ENCODE measurements around the gene IFITM10. TPM values are rescaled to one million over a fixed set of nuclear protein-coding genes. Genes with fewer than 3 reads are reported as not detected.

The IFITM10 gene
- total and polyA plus RNA-seq, 11 donors, result 0.12 to 3.6 (median 0.54) TPM

DNA sequence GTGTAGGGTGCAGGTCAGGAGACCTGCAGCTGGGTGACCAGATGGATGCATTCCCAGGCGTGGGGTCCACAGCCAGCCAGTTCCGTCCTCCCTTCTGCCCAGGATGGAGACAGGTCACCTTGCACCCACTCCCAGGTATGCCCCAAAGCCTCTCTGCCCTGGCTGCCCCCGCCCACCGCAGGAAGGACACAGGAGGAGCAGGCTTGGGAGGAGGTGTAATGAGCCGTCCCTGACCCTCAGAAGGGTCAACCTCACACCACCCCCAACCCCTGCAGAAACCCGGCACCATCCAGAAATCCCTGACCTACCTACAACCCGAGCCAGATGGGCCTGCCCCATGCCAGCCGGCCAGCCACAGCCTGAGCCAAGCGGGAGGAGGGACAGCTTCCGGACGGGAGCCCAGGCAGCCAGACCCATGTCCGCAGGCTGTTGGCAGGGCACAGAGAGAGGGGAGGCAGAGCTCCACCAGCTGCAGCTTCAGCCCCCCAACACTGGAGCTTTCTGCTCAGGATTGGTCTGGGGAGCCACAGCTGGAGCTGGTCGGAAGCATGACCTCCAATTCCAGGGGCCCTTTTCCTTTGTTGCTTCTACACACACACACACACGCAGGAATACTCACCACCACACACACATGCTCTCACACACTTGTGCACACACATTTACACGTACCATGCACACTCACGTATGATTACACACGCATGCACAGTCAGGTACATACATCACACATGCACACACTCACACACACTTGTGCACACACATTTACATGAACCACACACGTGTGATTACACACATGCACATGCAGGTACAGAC lies 5.3 kb downstream of the IFITM10 start:
- ATAC-seq (peak in 2 of 4 donors; percentile 8 to 40), DNase-seq (no peak)
- Histone ChIP-seq H3K36me3 (no peaks in the 10 kb centered on the region), H3K4me3 (no peak overlapping the region), H3K9me3 (no peaks in the 10 kb centered on the region), H3K4me1 (peaks cover 0 to 33% (median 13%) of the 10 kb centered on the region in 12 donors), H3K27ac (no peak overlapping the region), H3K27me3 (peaks cover 0 to 17% (median 3%) of the 10 kb centered on the region in 9 donors)
- WGBS, 4 donors, result 69 to 79% (median 76%) methylated on average over 12 to 18 of the region's 18 CpGs
- intact Hi-C loops (cut with DNase I), result no loop called here
- TF ChIP-seq, protein P1, sequence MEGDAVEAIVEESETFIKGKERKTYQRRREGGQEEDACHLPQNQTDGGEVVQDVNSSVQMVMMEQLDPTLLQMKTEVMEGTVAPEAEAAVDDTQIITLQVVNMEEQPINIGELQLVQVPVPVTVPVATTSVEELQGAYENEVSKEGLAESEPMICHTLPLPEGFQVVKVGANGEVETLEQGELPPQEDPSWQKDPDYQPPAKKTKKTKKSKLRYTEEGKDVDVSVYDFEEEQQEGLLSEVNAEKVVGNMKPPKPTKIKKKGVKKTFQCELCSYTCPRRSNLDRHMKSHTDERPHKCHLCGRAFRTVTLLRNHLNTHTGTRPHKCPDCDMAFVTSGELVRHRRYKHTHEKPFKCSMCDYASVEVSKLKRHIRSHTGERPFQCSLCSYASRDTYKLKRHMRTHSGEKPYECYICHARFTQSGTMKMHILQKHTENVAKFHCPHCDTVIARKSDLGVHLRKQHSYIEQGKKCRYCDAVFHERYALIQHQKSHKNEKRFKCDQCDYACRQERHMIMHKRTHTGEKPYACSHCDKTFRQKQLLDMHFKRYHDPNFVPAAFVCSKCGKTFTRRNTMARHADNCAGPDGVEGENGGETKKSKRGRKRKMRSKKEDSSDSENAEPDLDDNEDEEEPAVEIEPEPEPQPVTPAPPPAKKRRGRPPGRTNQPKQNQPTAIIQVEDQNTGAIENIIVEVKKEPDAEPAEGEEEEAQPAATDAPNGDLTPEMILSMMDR (IDR thresholded peaks at IDR 0.05), result no peak
- no peak for TF ChIP-seq POLR2A (IDR thresholded peaks at IDR 0.05)

DNA sequence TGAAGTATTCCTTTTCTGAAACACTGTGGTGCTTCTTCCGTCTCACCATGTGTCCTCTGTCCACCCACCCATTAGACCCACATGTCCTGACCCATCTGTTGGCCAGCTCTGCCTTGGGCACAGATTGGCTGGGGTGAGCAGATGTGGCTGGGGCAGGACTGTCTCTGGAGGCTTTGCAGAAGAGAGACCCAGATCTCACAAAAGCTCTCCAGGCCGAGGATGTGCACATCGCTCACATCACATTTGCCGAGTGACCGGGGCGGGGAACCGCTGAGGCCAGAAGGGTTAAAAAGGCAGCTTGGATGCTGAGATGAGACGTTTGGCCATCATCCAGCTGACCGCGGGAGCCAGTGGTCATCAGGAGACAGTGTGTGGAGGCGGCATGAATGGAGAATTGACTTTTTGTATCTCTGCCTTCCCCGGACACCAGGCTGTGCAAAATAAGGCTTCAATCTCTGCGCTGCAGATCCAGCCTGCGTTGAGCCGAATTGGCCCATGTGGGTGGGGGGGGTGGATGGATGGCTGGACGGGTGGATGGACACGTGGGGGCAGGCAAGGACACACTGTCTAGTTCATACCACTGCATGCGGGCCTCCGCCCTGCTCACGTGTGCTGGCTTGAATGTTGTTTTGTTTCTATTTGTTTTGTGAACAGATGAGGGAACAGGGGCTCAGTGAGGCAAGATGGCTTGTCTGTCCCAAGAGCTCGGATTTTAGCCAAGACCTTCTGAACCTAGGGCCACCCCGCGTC lies 6.1 kb downstream of the IFITM10 start:
- ATAC-seq, result peak in 3 of 4 donors; percentile 19 to 59 (median 44)

GRCh38 chr11:1743585-1744136 lies 6.7 kb downstream of the IFITM10 start:
- H3K9me3 ChIP-seq, result no peaks in the 10 kb centered on the region
- no peak overlapping the region for H3K27ac ChIP-seq
- ATAC-seq (no peak), DNase-seq (no peak)
- H3K27me3 ChIP-seq, result peaks cover 0 to 18% (median 0%) of the 10 kb centered on the region in 9 donors
- H3K36me3 ChIP-seq, result no peaks in the 10 kb centered on the region
- peaks cover 0 to 18% (median 4%) of the 10 kb centered on the region in 12 donors for H3K4me1 ChIP-seq
- intact Hi-C loops (cut with DNase I), result no loop called here
- H3K4me3 ChIP-seq, result no peak overlapping the region
- 80 to 86% (median 83%) methylated on average over 10 of the region's 10 CpGs for WGBS, 4 donors
- TF ChIP-seq, protein P1 (IDR thresholded peaks at IDR 0.05), result no peak
- no peak for TF ChIP-seq POLR2A (IDR thresholded peaks at IDR 0.05)

More for the DNA sequence above, 6.1 kb downstream of the IFITM10 start:
- DNase-seq, result no peak
- peaks cover 0 to 25% (median 8%) of the 10 kb centered on the region in 12 donors for H3K4me1 ChIP-seq
- peaks cover 0 to 21% (median 3%) of the 10 kb centered on the region in 9 donors for H3K27me3 ChIP-seq
- H3K4me3 ChIP-seq, result no peak overlapping the region
- no peaks in the 10 kb centered on the region for H3K36me3 ChIP-seq
- 44 to 70% (median 58%) methylated on average over 22 to 23 of the region's 23 CpGs for WGBS, 4 donors
- intact Hi-C loops (cut with DNase I), result no loop called here
- no peaks in the 10 kb centered on the region for H3K9me3 ChIP-seq
- TF ChIP-seq POLR2A (IDR thresholded peaks at IDR 0.05), result no peak
- TF ChIP-seq, protein P1 (IDR thresholded peaks at IDR 0.05), result no peak
- H3K27ac ChIP-seq, result no peak overlapping the region

Data from heart left ventricle (tissue), 16 donors.